OCI-LY7 (cell line): ENCODE results near the gene PPFIA3.

Experiments used
- EZH2phosphoT487 ChIP-seq: fragments of 200-600 bp; sonication (generic); IDR thresholded peaks from 2 replicates; pipeline ENCODE4 v1.6.1; 2018; ENCODE audit warnings: low read depth, borderline replicate concordance, mild to moderate bottlenecking, mixed run types, antibody characterized with exemption, low read length, moderate library complexity, mixed read lengths
- TF ChIP-seq, protein P1 (sequence below): fragments of 200-600 bp; sonication (generic); conservative IDR thresholded peaks from 2 replicates; pipeline ENCODE4 v1.5.1; 2014; ENCODE audit warnings: mild to moderate bottlenecking, antibody characterized with exemption, low read length, moderate library complexity, mixed read lengths

DNA sequence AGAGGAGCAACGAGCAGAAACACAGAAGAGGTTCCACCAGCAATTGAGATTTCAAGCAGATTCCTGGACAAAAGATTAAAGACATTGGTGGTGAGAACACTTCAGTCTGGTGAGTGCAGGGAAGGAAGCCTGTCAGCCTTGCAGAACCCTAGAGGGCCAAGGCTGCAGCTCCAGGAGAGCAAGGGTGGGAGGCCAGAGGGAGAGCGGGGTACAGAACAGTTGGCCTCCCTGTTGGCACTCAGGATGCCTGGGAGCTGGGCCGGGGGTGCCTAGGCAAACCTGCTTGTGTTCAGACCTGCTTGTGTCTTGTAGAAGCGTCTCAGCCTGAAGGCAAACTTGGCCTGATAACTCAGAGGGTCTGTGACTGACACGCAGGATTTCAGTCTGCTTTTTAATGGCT is 10.3 kb upstream of the PPFIA3 start:
- TF ChIP-seq, protein P1, sequence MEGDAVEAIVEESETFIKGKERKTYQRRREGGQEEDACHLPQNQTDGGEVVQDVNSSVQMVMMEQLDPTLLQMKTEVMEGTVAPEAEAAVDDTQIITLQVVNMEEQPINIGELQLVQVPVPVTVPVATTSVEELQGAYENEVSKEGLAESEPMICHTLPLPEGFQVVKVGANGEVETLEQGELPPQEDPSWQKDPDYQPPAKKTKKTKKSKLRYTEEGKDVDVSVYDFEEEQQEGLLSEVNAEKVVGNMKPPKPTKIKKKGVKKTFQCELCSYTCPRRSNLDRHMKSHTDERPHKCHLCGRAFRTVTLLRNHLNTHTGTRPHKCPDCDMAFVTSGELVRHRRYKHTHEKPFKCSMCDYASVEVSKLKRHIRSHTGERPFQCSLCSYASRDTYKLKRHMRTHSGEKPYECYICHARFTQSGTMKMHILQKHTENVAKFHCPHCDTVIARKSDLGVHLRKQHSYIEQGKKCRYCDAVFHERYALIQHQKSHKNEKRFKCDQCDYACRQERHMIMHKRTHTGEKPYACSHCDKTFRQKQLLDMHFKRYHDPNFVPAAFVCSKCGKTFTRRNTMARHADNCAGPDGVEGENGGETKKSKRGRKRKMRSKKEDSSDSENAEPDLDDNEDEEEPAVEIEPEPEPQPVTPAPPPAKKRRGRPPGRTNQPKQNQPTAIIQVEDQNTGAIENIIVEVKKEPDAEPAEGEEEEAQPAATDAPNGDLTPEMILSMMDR = no peak
- TF ChIP-seq EZH2phosphoT487 = no peak
